ENCODE data around the gene PTPN22. TPM values are rescaled to one million over a fixed set of nuclear protein-coding genes. Genes with fewer than 3 reads are reported as not detected.
"Not testable (repeated sequence)": the region's sequence is repeated elsewhere in the genome, so short reads cannot be mapped to it uniquely, and the experiment has no call there.

Gene PTPN22
- total RNA-seq, 2 donors from 2014 or later = 3.9 to 4.6 TPM

DNA sequence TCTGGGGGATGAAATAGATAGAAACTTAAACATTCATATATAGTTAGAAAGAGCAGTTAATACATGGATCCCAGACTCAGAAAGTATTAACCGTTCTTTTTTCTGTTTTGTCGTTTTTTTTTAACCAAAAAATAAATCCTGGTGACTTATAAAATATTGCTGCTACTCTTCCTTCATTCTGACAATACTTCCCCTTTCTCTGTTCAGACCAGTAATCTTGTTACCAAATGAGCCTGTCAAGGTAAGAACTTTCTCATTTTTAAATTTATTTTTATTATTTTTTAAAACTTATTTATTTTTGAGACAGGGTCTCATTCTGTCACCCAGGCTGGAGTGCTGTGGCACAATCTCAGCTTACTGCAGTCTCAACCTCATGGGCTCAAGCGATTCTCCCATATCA, 13.7 kb downstream of the PTPN22 start:
- DNase-seq (ENCODE audit: low spot score) = no peak
- intact Hi-C loops (cut with DNase I) = no loop called here

DNA sequence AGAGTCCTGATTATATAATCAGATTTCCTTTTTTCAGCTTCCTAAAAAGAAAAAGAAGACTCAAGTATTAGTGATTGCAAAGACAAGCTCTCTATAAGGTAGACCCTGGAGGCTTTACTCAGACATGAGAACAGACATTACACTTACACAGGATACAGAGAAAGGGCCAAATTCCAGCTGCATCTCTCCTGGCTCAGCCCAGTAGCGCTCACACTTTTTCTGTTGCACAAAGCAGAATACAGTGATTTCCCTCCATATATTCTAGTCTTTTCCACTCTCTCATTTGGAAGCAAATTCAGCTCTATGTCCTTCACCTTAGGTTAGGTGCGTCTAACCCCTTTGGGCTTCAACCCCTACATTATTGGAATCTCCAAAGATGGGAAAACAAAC, 15.1 kb downstream of the PTPN22 start:
- intact Hi-C loops (cut with DNase I) = no loop called here

DNA sequence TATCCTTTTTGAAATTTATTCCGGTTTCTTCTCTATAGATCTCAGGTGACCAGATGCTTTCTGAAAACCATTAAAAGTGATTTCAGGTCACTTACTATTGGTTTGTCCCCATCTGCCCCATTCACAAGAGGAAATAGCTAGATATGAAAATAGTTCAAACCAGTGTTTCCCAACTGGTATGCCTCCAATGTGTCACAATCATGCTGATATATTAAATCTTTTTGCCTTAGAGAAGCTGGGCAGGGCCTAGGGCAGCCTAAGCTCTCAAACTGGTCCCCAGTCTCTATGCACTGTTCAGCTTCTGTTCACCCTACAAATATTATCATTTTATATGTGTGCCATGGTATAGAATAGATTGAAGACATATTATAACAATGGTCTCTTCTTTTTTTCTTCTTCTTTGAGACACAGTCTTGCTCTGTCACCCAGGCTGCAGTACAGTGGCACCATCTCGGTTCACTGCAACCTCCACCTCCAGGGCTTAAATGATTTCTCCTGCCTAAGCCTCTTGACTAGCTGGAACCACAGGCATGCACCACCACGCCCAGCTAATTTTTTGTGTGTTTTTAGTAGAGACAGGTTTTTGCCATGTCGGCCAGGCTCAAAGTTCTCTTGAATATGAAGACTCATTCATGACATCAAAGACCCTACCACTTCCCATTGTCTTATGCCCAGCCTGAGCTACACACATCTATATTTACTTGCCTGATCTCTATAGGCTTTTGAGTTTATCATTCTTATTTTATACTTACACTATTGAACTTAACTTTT, 15.7 kb downstream of the PTPN22 start:
- intact Hi-C loops (cut with DNase I) = no loop called here
- no peak for DNase-seq (ENCODE audit: low spot score)

More for the DNA sequence above, 15.1 kb downstream of the PTPN22 start:
- no peak for DNase-seq (ENCODE audit: low spot score)

GRCh38 chr1:113854234-113854633, 17.3 kb downstream of the PTPN22 start:
- intact Hi-C loops (cut with DNase I) = no loop called here

GRCh38 chr1:113852694-113853093, 18.8 kb downstream of the PTPN22 start:
- intact Hi-C loops (cut with DNase I); DNase-seq (ENCODE audit: low spot score): not testable (repeated sequence)

More at GRCh38 chr1:113854234-113854633, 17.3 kb downstream of the PTPN22 start:
- no peak for DNase-seq (ENCODE audit: low spot score)

GRCh38 chr1:113850127-113850796, 21.2 kb downstream of the PTPN22 start:
- intact Hi-C loops (cut with DNase I) = no loop called here
- DNase-seq (ENCODE audit: low spot score) = no peak

GRCh38 chr1:113849072-113849471, 22.4 kb downstream of the PTPN22 start:
- intact Hi-C loops (cut with DNase I) = no loop called here

GRCh38 chr1:113846391-113847035, 25.0 kb downstream of the PTPN22 start:
- DNase-seq (ENCODE audit: low spot score) = no peak
- intact Hi-C loops (cut with DNase I) = no loop called here

More at GRCh38 chr1:113849072-113849471, 22.4 kb downstream of the PTPN22 start:
- DNase-seq (ENCODE audit: low spot score) = no peak

- intact Hi-C loops (cut with DNase I) = loop anchor here in 1 of 2 donors (10.0 kb wide), 1 partner anchor 448 kb away; no protein-coding TSS in a partner anchor
- no peak for DNase-seq (ENCODE audit: low spot score)
Measured at GRCh38 chr1:113836534-113836933, 35.0 kb downstream of the PTPN22 start.

DNA sequence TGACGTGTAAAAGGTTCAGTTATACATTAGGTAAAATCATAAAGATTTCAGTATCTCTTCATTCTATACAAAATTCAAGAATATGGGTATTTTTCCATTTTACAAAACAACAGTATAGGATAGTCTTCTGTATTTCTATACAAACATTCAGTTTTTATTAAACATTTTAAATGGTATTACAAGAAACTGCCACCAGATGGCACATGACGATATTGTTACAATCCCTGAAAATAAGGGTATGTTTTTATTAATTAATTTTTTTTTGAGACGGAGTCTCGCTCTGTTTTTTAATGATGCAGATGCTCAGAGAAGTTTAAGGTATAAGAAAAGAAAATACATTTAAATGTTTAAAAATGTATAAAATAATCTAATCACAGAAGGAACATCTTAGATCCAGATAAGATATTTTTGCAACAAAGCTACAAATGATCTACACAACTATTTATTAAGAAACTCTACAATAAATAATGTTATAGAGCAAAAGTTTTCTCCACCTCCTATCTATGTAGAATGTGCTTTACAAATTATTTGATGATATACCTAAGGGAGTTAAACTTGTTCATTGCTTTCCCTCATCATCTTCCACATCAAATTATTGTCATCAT, 35.7 kb downstream of the PTPN22 start:
- DNase-seq (ENCODE audit: low spot score) = no peak
- intact Hi-C loops (cut with DNase I) = loop anchor here in 1 of 2 donors (10.0 kb wide), 1 partner anchor 449 kb away; no protein-coding TSS in a partner anchor

DNA sequence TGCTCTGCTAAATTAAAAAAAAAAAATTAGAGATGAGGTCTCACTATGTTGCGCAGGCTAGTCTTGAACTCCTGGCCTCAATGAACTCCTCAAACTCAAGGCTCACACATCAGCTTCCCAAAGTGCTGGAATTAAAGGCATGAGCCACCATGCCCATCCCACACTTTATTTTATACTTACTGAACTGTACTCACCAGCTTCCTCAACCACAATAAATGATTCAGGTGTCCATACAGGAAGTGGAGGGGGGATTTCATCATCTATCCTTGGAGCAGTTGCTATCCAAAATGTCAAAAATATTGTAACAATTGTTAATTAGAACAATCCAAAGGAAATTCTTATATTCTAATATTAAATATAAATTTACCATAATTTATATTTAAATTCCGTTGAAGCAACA, 36.8 kb downstream of the PTPN22 start:
- intact Hi-C loops (cut with DNase I) = loop anchor here in 1 of 2 donors (10.0 kb wide), 1 partner anchor 450 kb away; no protein-coding TSS in a partner anchor
- DNase-seq (ENCODE audit: low spot score) = no peak

DNA sequence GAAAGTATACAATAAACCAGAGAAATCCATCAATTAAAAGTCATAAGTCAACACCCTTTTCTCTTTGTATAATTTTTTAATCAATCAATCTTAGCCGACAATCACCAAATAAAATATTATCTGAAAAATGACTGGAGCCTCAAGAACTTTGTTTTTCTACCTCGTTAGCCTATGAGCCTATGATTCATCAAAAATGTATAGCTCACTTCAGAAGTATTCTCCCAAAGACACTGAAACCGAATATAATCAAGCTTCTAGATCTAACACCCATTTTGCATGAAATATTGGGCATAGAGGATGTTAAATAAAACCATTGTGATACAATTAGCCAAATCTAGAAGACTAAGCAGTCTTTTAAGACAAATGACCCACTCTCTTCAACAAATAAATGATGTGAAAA, 41.5 kb downstream of the PTPN22 start:
- no peak for DNase-seq (ENCODE audit: low spot score)
- intact Hi-C loops (cut with DNase I) = loop anchor here in 1 of 2 donors (10.0 kb wide), 1 partner anchor 455 kb away; no protein-coding TSS in a partner anchor

DNA sequence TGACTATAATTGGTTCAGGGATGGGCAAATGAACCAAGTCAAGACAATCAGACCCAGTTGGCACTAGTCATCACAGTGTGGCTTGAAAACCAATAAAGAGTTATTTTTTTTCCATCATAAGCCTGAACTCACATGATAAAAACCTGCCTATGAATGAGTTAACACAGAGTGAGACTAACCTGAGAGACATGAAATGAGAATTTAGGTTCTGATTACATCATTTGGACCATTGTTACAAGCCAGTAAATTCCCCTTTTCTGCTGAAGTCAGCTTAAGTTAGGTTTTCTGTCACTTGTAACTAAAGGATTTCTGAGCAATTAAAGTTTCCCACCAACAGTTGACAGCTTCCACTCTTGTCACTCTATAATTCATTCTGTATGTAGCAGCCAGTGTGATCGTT, 49.6 kb downstream of the PTPN22 start:
- intact Hi-C loops (cut with DNase I) = no loop called here
- DNase-seq (ENCODE audit: low spot score) = no peak

DNA sequence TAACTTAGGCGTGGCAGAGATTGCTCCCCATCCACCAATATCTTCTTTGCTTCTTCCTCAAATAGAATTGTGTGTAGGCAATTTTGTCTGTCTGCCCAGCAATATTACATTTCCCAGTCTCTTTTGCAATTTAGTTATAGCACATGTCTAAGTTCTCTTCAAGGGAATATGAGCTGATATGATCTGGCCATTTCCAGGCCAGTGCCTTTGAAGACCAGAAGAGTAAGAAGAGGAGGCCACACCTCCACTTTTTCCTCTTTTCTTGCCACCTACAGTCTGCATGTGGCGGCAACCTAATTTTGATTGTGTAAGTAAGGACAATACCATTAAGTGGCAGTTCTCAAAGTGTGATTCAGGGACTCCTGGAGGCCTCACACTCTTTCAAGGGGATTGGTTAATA, 52.9 kb downstream of the PTPN22 start:
- intact Hi-C loops (cut with DNase I) = loop anchor here in 1 of 2 donors (10.0 kb wide), 1 partner anchor 156 kb away; the partner anchor contains the start of gene OLFML3
- DNase-seq (ENCODE audit: low spot score) = no peak

DNA sequence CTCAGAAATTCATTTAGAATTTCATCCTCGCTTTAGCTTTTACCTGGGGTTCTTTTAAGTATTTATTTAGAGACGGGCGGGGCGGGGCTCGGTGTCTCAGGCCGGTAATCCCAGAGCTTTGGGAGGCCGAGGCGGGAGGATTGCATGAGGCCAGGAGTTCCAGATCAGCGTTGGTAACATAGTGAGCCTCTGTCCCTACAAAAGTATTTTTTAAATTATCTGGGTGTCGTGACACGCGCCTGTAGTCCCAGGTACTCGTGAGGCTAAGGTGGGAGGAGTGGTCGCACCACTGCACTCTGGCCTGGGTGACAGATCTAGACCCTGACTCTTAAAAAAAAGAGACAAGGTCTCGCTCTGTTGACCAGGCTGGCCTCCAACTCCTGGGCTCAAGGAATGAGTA, 58.3 kb downstream of the PTPN22 start:
- DNase-seq (ENCODE audit: low spot score) = no peak
- intact Hi-C loops (cut with DNase I) = loop anchor here in 1 of 2 donors (10.0 kb wide), 1 partner anchor 162 kb away; the partner anchor contains the start of gene OLFML3

- no peak for DNase-seq (ENCODE audit: low spot score)
- intact Hi-C loops (cut with DNase I) = loop anchor here in 1 of 2 donors (10.0 kb wide), 1 partner anchor 162 kb away; the partner anchor contains the start of gene OLFML3
Measured at GRCh38 chr1:113812661-113813135, 58.8 kb downstream of the PTPN22 start.

DNA sequence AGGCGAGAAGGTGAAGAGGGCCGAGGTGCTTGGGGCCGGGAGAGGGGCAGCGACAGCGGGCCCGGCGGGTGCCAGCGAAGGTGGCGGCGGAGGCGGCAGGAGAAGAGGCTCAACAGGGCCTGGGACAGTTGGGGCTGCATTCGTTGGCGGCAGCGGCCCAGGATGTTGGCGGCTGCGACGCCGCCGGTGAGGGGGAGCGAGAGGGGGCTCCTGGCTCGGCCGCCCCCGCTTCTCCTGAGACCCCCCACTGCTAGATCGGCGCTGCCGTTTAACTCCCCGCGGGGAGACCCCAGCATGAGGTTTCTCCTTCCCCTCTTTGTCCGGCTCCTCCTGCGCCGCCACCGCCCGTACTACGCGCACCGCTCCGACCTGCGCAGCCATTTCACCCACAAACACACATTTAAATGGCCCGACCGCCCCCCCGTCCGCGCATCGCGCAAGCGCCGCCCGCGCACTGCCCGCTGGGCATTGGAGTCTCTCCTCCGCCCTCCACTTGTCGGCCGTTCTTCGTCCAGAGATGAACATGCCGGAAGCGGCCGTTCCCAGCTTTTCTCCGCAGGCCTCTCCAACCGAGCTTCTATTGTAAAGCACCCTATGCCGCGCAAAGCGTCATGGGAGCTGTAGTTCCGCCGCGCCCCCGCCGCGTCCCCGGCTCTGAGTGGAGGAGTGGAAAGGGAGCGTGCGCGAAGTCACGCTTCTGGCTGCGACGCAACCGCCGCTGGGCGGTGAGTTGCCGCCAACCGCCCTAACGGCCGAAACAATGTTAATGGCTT, 59.4 kb downstream of the PTPN22 start, which contains the start of gene RSBN1:
Gene RSBN1, minus strand, starts transcription at position 589 of the 773 bp plus-strand sequence. Its CDS starts 64 bp downstream, at position 525.
- peak; percentile 100 for DNase-seq (ENCODE audit: low spot score)
- intact Hi-C loops (cut with DNase I) = loop anchor here in 1 of 2 donors (10.0 kb wide), 1 partner anchor 163 kb away; the partner anchor contains the start of gene OLFML3

All from posterior vena cava (tissue), 2 donors.